ENCODE results near the gene CLIP3.

Gene CLIP3

DNA sequence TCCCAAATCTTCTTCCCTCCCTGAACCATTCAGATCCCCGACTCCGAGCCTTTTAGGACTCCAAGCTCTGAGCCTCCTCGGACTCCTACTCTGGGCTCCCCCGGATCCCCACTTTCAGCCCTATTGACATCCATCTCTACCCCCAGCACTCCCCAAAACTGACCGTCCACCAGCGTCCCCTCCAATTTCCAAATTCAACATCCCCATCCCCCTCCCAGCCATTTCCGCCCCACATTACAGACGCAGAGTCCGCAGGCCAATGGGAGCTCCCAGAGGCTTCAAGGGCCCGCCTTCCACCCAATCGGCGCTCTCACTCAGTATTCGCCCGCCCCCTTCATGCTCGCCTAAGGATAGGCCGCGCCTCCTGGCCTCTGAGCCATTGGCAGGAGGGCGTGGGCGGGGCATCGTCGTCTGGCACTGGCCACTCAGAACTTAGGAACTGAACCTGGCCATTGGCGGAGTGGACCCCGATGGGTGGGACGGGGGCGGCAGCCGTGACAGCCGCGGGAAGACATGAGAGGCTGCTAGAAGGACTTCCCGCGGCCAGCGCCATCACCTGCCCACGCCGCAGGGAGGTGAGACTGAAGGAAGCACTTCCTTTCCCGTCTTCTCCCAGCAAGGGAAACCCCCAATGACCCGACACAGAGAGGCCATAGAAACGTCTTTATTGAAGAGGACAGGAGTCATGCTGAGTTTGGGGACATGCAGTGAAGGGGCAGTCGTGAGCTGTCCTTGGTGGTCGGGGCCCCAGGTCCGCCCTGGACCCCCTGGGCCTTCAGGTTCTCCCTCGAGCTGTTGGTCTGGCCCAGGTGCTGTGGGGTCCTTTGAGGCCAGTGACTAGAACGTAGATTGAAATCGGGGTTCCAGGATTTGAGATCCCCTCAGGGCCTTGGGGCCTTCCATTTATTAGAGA, 18.4 kb downstream of the CLIP3 start, which contains the start of gene ALKBH6:
TSS of gene ALKBH6 (minus strand) at position 202 of the 913 bp plus-strand sequence. CDS start 816 bp downstream, outside the sequence.
- TF ChIP-seq, protein P1, sequence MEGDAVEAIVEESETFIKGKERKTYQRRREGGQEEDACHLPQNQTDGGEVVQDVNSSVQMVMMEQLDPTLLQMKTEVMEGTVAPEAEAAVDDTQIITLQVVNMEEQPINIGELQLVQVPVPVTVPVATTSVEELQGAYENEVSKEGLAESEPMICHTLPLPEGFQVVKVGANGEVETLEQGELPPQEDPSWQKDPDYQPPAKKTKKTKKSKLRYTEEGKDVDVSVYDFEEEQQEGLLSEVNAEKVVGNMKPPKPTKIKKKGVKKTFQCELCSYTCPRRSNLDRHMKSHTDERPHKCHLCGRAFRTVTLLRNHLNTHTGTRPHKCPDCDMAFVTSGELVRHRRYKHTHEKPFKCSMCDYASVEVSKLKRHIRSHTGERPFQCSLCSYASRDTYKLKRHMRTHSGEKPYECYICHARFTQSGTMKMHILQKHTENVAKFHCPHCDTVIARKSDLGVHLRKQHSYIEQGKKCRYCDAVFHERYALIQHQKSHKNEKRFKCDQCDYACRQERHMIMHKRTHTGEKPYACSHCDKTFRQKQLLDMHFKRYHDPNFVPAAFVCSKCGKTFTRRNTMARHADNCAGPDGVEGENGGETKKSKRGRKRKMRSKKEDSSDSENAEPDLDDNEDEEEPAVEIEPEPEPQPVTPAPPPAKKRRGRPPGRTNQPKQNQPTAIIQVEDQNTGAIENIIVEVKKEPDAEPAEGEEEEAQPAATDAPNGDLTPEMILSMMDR (conservative IDR thresholded peaks at IDR 0.05; ENCODE audit: control insufficient read depth, insufficient read depth, low read depth, low read length) = no peak
- H3K4me3 ChIP-seq (ENCODE audit: control insufficient read depth, low read depth, low read length) = peak within 1 kb of the TSS; percentile 96
- DNase-seq (ENCODE audit: low read depth) = peak; percentile 97

DNA sequence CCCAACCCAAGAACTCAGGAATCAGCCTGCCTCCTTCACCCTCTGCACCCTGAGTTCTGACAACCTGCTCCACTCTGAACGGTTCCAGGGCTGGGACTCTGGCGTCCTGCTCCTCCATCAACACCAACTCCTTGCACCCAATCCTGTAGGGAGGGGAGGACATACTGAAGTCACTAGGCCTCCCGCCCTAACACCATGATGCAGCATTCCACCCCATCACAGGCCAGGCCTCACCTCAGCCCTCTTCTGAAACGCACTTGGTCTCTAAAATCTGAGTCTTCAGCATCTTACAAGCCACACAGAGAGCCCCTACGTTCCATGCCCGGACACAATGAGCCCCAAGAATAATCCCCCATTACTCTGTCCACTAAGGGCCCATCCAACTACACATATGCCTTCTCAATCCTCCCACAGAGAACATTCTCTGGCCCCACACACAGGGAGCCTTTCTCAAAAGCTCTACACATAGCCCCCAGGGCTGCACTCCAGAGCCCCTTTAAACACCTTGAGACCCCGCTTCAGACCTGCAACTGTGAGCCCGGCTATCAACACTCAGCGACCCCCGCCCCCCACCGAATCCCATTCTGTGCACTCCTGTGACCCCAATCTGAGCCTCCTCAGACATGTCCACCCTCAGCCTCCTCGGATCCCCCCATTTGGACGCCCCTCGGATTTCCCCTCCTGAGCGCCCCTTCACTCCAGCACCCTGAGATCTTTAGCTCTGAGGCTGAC, 19.2 kb downstream of the CLIP3 start:
- TF ChIP-seq, protein P1 (conservative IDR thresholded peaks at IDR 0.05; ENCODE audit: control insufficient read depth, insufficient read depth, low read depth, low read length) = no peak
- DNase-seq (ENCODE audit: low read depth) = no peak
- H3K4me3 ChIP-seq (ENCODE audit: control insufficient read depth, low read depth, low read length) = peak overlapping the region; percentile 96

DNA sequence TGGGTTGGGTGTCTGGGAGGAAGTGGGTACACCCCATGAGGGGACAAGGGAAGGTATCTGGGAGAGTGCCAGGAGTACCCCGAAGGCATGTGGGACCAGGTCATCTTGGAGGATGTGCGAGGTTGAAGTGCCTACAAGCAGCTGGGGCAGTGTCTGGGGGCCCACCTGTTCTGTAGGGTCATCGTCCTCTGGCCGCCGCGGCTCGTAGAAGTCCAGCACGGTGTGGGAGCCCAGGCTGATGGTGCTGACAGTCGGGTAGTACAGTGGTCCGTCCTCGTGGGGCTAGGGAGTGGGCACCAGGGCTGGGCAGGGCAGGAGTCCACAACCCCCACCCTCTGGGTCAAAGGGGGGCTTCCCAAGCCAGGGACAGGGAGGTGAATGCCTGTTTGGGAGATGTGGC, 22.3 kb downstream of the CLIP3 start:
- DNase-seq (ENCODE audit: low read depth) = no peak
- TF ChIP-seq, protein P1 (conservative IDR thresholded peaks at IDR 0.05; ENCODE audit: control insufficient read depth, insufficient read depth, low read depth, low read length) = no peak
- no peak overlapping the region for H3K4me3 ChIP-seq (ENCODE audit: control insufficient read depth, low read depth, low read length)

DNA sequence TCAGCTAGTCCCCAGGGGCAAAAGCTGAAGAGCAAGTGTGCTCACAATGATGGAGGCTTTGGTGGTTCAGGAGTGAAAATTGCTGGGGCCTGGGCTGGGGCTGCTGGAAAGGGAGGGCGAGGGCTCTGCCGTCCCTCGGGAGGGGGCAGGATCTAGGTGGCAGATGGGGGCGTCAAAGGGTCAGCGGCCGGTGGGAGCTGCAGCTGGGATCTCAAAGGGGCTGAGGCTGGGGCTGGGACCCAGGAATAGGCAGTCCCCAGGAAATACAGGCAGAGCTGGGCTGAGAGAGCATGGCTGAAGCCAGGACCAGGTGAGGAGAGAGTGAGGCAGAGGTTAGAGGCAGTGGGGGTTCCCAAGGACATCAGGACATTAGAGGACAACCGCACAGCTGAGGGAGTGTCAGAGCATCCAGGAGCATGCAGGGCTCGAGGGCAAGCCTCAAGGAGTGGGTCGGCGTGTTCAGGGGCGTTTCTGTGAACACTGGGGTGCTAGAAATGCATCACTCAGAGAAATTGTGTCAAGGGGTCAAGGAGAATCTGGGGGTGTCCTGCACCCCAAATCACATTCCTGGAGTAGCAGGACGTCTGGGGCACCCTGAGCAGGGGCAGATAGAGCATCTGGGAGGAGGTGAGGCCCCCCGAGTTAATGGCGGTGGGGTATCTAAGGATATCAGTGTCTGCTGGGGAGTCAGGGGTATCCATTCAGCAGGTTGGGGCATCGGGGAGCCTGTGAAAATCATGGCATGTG, 22.9 kb downstream of the CLIP3 start:
- DNase-seq (ENCODE audit: low read depth) = no peak
- peak overlapping the region; percentile 44 for H3K4me3 ChIP-seq (ENCODE audit: control insufficient read depth, low read depth, low read length)
- TF ChIP-seq, protein P1 (conservative IDR thresholded peaks at IDR 0.05; ENCODE audit: control insufficient read depth, insufficient read depth, low read depth, low read length) = no peak

DNA sequence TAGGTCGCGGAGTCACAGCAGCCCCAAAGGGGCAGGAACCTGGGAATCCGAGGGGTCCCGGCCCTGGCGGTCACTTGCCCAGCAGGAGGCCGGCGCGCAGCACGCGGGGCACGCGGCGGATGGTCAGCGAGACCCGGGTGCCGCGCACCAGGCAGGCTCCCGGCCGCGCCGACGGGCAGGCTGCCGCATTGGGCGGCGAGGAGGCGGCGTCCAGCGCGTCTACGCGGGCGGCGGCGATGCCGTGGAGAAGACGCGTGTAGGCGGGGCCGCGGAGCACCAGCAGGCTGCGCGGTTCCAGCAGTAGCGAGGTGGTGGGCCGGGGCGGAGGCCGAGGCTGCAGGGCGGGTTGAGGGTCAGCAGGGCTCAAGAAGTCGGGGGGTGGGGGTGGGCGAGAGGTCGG, 23.5 kb downstream of the CLIP3 start:
- TF ChIP-seq, protein P1 (conservative IDR thresholded peaks at IDR 0.05; ENCODE audit: control insufficient read depth, insufficient read depth, low read depth, low read length) = no peak
- DNase-seq (ENCODE audit: low read depth) = peak; percentile 54
- H3K4me3 ChIP-seq (ENCODE audit: control insufficient read depth, low read depth, low read length) = peak overlapping the region; percentile 44

DNA sequence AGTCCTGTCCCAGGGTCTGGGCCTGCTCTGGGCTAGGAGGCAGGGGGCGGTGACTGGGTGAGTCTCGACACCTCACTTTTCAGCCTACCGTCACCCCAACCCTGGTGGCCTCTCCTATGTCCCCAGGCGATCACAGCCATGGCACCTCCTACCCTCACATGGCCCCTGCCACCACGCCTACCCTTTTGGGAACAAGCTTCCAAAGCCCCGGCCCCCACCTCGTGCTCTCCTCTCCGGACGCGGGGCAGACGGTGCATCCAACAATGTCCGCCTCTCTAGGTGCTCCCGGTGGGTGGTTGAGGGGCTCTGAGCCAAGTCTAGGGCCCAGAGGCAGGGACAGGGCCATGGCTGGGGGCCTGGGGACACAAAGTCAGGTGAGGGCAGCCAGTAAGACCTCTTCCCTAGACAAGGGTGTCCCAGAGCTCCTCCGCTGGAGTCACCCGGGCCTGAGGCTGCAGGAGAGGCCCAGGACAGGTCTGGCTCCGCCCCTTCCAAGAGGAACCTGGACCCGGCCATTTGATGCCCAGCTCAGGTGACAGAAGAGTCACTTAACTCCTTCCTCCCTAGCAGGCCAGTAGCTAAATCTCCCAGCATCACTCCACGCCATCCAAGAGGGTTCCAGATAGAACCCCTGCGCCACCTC, 24.2 kb downstream of the CLIP3 start, which contains the start of gene SYNE4:
TSS of gene SYNE4 (minus strand) at position 478 of the 643 bp plus-strand sequence. CDS start at position 346, 132 bp downstream.
- TF ChIP-seq, protein P1 (conservative IDR thresholded peaks at IDR 0.05; ENCODE audit: control insufficient read depth, insufficient read depth, low read depth, low read length) = no peak
- peak within 1 kb of the TSS; percentile 44 for H3K4me3 ChIP-seq (ENCODE audit: control insufficient read depth, low read depth, low read length)
- DNase-seq (ENCODE audit: low read depth) = no peak
